Fibroblast of pulmonary artery (primary cell): Measurements from ENCODE around the gene MYO10.

Experiments
- DNase-seq: peaks from one replicate; pipeline ENCODE4 v3.0.0-alpha.2; 2010; ENCODE audit warnings: low read depth
- H3K4me3 ChIP-seq: replicated peaks from 2 replicates; pipeline ENCODE4 v1.5.1; 2011; ENCODE audit warnings: low read depth, mild to moderate bottlenecking, control low read depth, low read length, moderate library complexity
- CTCF ChIP-seq: IDR thresholded peaks from 2 replicates; pipeline ENCODE4 v1.5.1; 2011; ENCODE audit warnings: mild to moderate bottlenecking, control low read depth, low read length, inconsistent platforms; ENCODE audit errors: missing control alignments

Gene MYO10

GRCh38 chr5:16918891-16919671, 17.0 kb downstream of the MYO10 start:
- DNase-seq, result no peak
- no peak for TF ChIP-seq CTCF
- H3K4me3 ChIP-seq, result no peak overlapping the region

- TF ChIP-seq CTCF, result no peak
- H3K4me3 ChIP-seq, result no peak overlapping the region
- DNase-seq, result no peak
Measured at GRCh38 chr5:16918156-16918555, 17.9 kb downstream of the MYO10 start.

GRCh38 chr5:16916262-16916878, 19.7 kb downstream of the MYO10 start:
- DNase-seq, result peak; percentile 96
- TF ChIP-seq CTCF, result no peak
- no peak overlapping the region for H3K4me3 ChIP-seq

- H3K4me3 ChIP-seq, result no peak overlapping the region
- no peak for DNase-seq
- TF ChIP-seq CTCF, result no peak
Measured at GRCh38 chr5:16914584-16914983, 21.5 kb downstream of the MYO10 start.

- no peak for TF ChIP-seq CTCF
- H3K4me3 ChIP-seq, result no peak overlapping the region
- no peak for DNase-seq
Measured at GRCh38 chr5:16914108-16914435, 22.0 kb downstream of the MYO10 start.

GRCh38 chr5:16913187-16914107, 22.6 kb downstream of the MYO10 start:
- TF ChIP-seq CTCF, result no peak
- no peak for DNase-seq
- H3K4me3 ChIP-seq, result no peak overlapping the region
